Measurements from ENCODE around the gene SNX13.
"Not testable (repeated sequence)": the region's sequence is repeated elsewhere in the genome, so short reads cannot be mapped to it uniquely, and the experiment has no call there.

The SNX13 gene

GRCh38 chr7:17844514-17845196 lies 95.6 kb downstream of the SNX13 start:
- no peak for DNase-seq

GRCh38 chr7:17844022-17844421 lies 96.3 kb downstream of the SNX13 start:
- no peak for DNase-seq

- no peak for DNase-seq
These were observed 97.3 kb downstream of the SNX13 start for GRCh38 chr7:17843041-17843440.

GRCh38 chr7:17832820-17833355 lies 107.4 kb downstream of the SNX13 start:
- DNase-seq = no peak

- DNase-seq = no peak
These were observed 108.1 kb downstream of the SNX13 start for GRCh38 chr7:17832242-17832641.

GRCh38 chr7:17830206-17830605 lies 110.1 kb downstream of the SNX13 start:
- DNase-seq = no peak

- DNase-seq = no peak
These were observed 111.3 kb downstream of the SNX13 start for GRCh38 chr7:17829001-17829400.

- DNase-seq = no peak
These were observed 117.6 kb downstream of the SNX13 start for GRCh38 chr7:17822547-17823173.

GRCh38 chr7:17816903-17817302 lies 123.4 kb downstream of the SNX13 start:
- no peak for DNase-seq

GRCh38 chr7:17815318-17815717 lies 125.0 kb downstream of the SNX13 start:
- no peak for DNase-seq

GRCh38 chr7:17814058-17814457 lies 126.2 kb downstream of the SNX13 start:
- DNase-seq = no peak

- DNase-seq = not testable (repeated sequence)
These were observed 131.1 kb downstream of the SNX13 start for GRCh38 chr7:17809215-17809614.

- DNase-seq = no peak
These were observed 133.1 kb downstream of the SNX13 start for GRCh38 chr7:17807242-17807641.

- no peak for DNase-seq
These were observed 133.7 kb downstream of the SNX13 start for GRCh38 chr7:17806631-17807030.

- no peak for DNase-seq
These were observed 138.2 kb downstream of the SNX13 start for GRCh38 chr7:17802056-17802455.

- no peak for DNase-seq
These were observed 148.0 kb downstream of the SNX13 start for GRCh38 chr7:17792075-17792936.

- DNase-seq = no peak
These were observed 153.0 kb downstream of the SNX13 start for GRCh38 chr7:17787257-17787656.

GRCh38 chr7:17786314-17786852 lies 153.9 kb downstream of the SNX13 start:
- no peak for DNase-seq

GRCh38 chr7:17782216-17782549 lies 158.1 kb downstream of the SNX13 start:
- no peak for DNase-seq

GRCh38 chr7:17781491-17782215 lies 158.6 kb downstream of the SNX13 start:
- DNase-seq = no peak

GRCh38 chr7:17779381-17779780 lies 160.9 kb downstream of the SNX13 start:
- DNase-seq = no peak

- no peak for DNase-seq
These were observed 165.5 kb downstream of the SNX13 start for GRCh38 chr7:17774716-17775288.
